GM12892 (cell line): Measurements from ENCODE around the gene SLC4A1.
A peak's percentile ranks its signal among the peaks of the same experiment; 100 is the strongest.

Source experiments
- POLR2A ChIP-seq: IDR thresholded peaks from 2 replicates; pipeline ENCODE4 v1.6.1; 2011; ENCODE audit warnings: low read depth, low read length, control low read depth
- POLR2AphosphoS5 ChIP-seq: IDR thresholded peaks from 2 replicates; pipeline ENCODE4 v1.6.1; 2011; ENCODE audit warnings: low read depth, low read length, control low read depth
- TAF1 ChIP-seq: IDR thresholded peaks from 2 replicates; pipeline ENCODE4 v1.6.1; 2011; ENCODE audit warnings: low read depth, mild to moderate bottlenecking, control low read depth, low read length, borderline replicate concordance

DNA sequence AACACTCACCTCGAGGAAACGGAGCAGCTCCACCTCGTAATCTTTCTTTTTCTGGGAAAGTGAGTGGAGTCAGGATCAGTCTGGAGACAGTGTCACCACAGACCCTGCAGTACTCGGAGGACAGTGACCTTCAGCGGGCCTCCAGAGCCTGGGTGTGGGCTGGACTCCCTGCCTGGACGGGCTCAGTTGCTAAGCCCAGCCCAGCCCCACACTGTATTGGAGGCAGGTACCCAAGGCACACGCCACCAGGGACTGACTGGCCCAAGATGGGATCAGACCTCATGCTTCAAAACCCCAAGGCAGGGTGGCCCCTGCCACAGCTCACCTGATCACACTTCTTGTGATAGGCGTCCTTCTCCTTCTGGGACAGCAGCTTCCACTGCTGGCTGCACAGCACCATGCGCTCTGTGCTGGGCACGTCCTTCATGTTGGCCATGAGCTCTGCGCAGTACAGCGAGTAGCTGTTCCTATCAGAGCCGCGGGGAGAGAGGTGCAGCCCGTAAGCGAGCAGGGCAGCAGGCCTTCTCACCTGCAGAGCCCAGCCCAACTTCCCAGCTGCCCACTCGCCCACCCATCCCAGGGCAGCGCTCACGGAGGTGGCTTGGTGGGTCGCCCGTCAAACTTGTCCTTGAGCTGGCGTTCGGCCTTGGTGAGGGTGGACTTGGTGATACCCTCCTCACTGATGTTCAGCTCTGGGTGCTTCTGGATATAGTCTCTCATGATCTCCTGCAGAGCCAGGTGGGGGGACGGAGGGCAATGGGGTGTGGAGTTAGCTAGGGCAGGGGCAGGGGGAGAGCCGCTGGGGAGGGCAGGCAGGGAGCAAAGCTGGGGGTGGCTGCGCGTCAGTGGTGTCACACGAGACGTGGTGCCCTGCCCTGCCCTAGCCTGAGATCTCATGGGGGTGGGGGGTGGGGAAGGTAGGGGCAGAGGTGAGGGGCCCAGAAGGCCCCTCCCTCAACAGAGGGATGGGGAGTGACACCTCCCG lies 56.4 kb downstream of the SLC4A1 start:
- TF ChIP-seq TAF1 (no peak), POLR2AphosphoS5 (peak; percentile 52; the same call in 1 of the 2 replicates), POLR2A (0 out of 2 replicates have a peak, but pooled peaks have one; percentile 4)
